Subcutaneous adipose tissue (tissue), 4 donors: ENCODE results near the gene SH3BP4. TPM values are rescaled to one million over a fixed set of nuclear protein-coding genes. Genes with fewer than 3 reads are reported as not detected.

Experiments
- total RNA-seq, 4 donors: library from RNA; depleted of rRNA; stranded (reverse); fragments of >200 nt; gene quantifications; one replicate each; pipeline ENCODE4 v1.1.0, GENCODE V29; 2016
- TF ChIP-seq, protein P1 (sequence below): fragments of 450-650 bp; IDR thresholded peaks from one replicate; pipeline ENCODE4 v1.5.1; 2016; ENCODE audit warnings: low read depth, mild to moderate bottlenecking, control low read depth, antibody characterized with exemption, moderate library complexity

Gene SH3BP4
- total RNA-seq, 4 donors from 2014 or later: 12.4 to 35.6 (median 24.1) TPM

DNA sequence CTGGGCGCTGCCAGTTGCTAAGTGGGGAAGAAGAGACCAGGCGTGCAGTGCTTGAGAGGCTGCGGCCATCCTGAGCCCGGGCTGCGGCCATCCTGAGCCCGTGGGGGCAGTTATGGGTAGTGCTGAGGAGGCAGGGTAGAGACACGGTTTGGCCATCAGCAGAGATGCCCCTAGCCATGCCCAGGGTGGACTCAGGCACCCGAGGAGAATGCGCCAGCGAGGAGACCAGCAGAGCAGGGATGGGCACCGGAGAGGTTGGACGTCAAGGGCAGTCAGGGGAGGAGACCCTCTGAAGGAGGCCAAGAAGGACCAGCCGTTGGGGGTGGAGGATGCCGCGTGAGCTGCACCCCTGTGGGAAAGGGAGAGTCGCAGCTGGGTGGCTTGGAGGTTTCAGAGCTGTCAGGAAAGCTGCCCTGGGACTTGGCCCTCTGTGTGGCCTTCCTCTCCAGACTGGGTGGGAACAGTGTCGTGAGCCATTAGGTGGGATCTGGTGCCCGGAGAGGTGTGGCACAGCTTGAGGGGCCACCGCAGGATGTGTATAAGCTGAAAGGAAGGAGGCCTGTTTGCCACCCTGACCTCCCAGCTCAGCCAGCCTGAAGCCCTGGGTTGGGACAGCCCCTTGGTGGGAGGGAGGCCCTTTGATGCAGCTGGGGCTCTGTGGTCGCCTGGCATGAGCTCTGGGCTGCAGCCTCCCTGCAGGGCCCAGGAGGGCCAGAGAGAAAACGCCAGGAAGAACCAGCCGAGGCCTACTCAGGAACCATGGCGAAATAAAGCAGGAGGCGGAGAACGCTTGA, 56.0 kb downstream of the SH3BP4 start:
- TF ChIP-seq, protein P1, sequence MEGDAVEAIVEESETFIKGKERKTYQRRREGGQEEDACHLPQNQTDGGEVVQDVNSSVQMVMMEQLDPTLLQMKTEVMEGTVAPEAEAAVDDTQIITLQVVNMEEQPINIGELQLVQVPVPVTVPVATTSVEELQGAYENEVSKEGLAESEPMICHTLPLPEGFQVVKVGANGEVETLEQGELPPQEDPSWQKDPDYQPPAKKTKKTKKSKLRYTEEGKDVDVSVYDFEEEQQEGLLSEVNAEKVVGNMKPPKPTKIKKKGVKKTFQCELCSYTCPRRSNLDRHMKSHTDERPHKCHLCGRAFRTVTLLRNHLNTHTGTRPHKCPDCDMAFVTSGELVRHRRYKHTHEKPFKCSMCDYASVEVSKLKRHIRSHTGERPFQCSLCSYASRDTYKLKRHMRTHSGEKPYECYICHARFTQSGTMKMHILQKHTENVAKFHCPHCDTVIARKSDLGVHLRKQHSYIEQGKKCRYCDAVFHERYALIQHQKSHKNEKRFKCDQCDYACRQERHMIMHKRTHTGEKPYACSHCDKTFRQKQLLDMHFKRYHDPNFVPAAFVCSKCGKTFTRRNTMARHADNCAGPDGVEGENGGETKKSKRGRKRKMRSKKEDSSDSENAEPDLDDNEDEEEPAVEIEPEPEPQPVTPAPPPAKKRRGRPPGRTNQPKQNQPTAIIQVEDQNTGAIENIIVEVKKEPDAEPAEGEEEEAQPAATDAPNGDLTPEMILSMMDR: no peak

DNA sequence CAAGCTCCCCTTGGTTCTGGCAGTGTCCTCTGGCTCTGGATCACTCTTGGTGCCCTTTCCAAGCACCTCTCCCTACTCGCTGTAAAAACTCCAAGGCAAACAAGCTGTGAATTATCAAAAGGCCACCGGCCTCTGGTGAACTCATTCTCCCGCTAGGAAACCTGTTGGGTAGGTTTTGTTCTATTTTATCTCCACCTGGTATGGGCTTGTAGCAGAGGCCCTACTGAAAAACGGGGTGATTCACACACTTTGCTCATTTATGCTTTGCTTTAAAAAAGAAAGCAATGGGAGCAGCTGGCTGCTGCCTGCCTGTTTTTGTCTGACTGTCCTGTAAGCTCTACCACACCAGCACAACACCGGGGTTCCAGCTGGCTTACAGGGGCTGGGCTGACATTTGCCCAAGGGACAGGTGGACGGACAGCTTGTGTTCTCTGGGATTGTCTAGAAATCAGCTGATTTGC, 56.8 kb downstream of the SH3BP4 start:
- TF ChIP-seq, protein P1: no peak

DNA sequence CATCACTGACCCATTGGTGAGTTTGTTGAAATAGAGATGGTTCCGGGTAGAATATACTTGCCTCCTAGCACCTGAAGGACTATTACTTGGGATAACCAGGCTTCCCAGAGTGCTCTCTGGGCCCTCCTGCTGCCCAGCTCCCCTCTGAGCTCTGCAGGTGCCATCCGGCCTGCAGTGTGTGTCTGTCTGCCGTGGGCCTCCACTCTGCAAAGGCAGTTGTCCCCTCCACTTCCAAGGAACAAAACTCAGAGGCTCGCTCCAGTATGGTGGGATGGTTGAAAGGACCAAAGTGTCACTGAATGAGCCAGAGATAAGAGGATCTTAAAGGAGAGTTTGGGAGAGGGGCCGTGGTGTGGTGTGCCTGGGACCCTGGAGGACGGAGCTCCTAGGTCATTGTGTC, 57.3 kb downstream of the SH3BP4 start:
- TF ChIP-seq, protein P1: no peak

DNA sequence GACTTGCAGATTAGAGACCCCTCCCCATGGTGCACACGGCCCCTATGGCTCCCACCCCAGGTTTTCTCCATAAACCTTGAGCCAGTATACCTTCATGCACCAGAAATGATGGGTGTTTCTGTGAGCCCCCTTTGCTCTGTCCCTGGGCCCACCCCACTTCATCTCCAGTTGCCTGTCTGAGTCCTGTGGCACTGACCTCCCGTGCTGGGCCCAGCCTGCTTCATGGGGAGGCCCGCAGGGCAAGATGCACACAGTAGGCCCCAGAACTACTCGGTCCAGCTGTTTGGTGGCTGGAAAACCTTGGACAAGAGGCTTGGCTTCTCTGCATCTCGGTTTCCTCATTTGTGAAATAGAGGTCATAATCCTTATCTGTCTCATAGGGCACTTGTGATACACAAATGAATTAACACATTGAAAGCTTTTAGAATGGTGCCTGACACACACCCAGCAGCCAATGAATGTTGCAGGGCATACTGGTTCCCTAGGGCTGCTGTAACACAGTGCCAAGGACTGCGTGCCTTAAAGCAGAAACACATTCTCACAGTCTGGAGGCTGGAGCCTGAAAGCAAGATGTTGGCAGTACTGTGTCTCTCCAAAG, 58.4 kb downstream of the SH3BP4 start:
- TF ChIP-seq, protein P1: no peak

DNA sequence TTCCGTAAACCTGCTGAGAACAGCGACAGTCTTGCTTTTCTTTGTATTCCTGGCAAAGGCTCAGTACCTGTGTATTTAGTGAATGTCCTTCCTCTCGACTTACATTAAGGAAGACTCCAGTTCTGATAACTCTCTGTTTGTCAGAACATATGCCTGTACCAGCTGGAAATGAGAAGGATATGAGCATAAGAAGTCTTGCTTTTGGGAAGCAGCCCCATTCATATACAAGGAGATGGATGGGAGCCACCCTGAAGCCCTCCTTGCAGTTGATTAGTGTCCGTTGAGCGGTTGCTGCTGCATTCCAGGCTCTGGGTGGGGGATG, 59.8 kb downstream of the SH3BP4 start:
- TF ChIP-seq, protein P1: no peak

DNA sequence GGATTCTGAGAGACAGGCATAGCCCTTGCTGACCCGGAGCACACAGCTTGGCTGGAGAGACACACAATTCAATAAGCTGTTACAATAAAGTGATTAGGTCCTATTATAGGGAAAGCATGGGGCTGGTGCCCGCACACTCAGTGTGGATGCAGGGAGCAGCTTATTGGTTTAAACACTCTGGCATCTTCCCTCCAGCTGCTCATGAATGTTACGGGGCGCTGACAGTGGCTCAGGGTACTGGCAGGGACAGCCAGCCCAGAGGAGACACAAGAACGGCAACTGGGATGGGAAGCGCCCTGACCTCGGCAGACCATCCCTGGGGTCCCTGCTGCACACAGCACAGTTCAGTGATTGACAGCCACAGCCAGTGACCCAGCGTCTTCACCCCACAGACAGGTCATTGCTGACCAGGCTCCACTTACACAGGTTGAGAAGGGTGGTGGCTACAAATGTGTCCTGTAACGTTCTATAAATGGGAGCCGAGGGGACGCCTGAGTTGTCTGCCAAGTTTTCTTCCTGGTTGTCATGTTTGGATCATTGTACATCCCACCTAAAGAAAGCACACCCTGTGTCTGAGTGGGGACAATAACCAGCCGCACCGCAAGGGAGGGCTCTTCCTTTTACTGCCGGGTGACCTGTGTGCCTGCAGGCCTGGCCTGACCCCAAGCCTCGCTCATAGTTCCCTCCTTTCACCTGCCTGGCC, 60.3 kb downstream of the SH3BP4 start:
- TF ChIP-seq, protein P1: no peak

DNA sequence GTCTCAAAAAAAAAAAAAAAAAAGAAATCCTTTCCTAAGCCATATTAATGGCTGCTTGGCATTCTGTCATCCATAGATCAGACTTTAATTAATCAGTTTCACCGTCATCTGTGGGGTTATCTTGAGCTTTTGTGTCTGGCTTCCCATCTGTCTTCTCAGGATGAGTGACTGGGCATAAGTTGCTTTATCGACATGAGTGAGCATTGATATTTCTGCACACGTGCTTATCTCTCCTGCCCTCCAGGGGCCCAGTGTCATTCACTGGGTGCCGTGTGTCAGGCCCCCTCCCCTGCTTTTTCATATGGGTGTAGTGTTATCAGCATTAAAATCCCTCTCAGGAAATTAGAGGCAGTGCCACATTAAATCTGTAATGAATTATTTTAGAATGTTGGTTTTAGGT, 65.6 kb downstream of the SH3BP4 start:
- TF ChIP-seq, protein P1: no peak
